ENCODE measurements around the gene C1GALT1C1L.

GRCh38 chr2:43653506-43653905 is 22.7 kb downstream of the C1GALT1C1L start:
- TF ChIP-seq POLR2A (IDR thresholded peaks at IDR 0.05; ENCODE audit: low read depth, low read length) = no peak
- no peak for TF ChIP-seq TAF1 (IDR thresholded peaks at IDR 0.05; ENCODE audit: borderline replicate concordance, low read depth, low read length)
- TF ChIP-seq POLR2AphosphoS5 (IDR thresholded peaks at IDR 0.05; ENCODE audit: low read depth, low read length) = no peak
